PC-9 (cell line): ENCODE data around the gene TTC28. TPM values are rescaled to one million over a fixed set of nuclear protein-coding genes. Genes with fewer than 3 reads are reported as not detected.

Source experiments
- BruUV-seq: library from RNA; stranded (reverse); fragments of 400-500 nt; replicated peaks from 2 replicates; lab custom pipeline; 2021; lab: Mats Ljungman, UMichigan
- CTCF ChIA-PET: fragments of 300-600 bp; sonication (Branson Sonifier 250); formaldehyde crosslinking; loops from one replicate; lab custom pipeline; 2022; ENCODE audit warnings: antibody characterized with exemption; lab: Charles Lee
- POLR2A ChIA-PET: fragments of 300-600 bp; sonication (Branson Sonifier 250); formaldehyde crosslinking; loops from one replicate; lab custom pipeline; 2022; ENCODE audit warnings: antibody characterized with exemption; ENCODE audit not compliant: unreplicated experiment; lab: Charles Lee
- DNase-seq, 2 experiments: peaks; one replicate each; pipeline versions ENCODE4 v3.0.0 to v3.0.0-alpha.2; 2015 to 2022; ENCODE audit warnings: mixed read lengths in 1 of 2
- H2AFZ ChIP-seq: fragments of 200-600 bp; sonication (generic); 2 replicates; pipeline ENCODE4 v1.8.1; 2017; ENCODE audit warnings: antibody characterized with exemption
- H3F3A ChIP-seq: fragments of 200-600 bp; sonication (generic); 2 replicates; pipeline ENCODE4 v1.8.1; 2017; ENCODE audit warnings: antibody characterized with exemption, mild to moderate bottlenecking, low read depth; ENCODE audit not compliant: insufficient read depth
- H3K27ac ChIP-seq: fragments of 200-600 bp; sonication (generic); 2 replicates; pipeline ENCODE4 v1.6.1; 2016; ENCODE audit warnings: mixed run types
- H3K27me3 ChIP-seq: fragments of 200-600 bp; sonication (generic); 2 replicates; pipeline ENCODE4 v1.6.1; 2016; ENCODE audit warnings: low read depth, mixed run types; ENCODE audit not compliant: insufficient read depth
- H3K36me3 ChIP-seq: fragments of 200-600 bp; sonication (generic); 2 replicates; pipeline ENCODE4 v1.6.1; 2016; ENCODE audit warnings: low read depth, mixed run types
- H3K4me1 ChIP-seq: fragments of 200-600 bp; sonication (generic); replicated peaks from 2 replicates; pipeline ENCODE4 v1.6.1; 2016; ENCODE audit warnings: mixed run types; ENCODE audit not compliant: insufficient read depth
- H3K4me2 ChIP-seq: fragments of 200-600 bp; sonication (generic); 2 replicates; pipeline ENCODE4 v1.6.1; 2017; ENCODE audit warnings: mixed run types
- H3K4me3 ChIP-seq: fragments of 200-600 bp; sonication (generic); 2 replicates; pipeline ENCODE4 v1.6.1; 2016; ENCODE audit warnings: mixed run types
- H3K79me2 ChIP-seq: fragments of 200-600 bp; sonication (generic); 2 replicates; pipeline ENCODE4 v1.6.1; 2017; ENCODE audit warnings: low read depth, mixed run types
- H3K9me2 ChIP-seq: fragments of 200-600 bp; sonication (generic); 2 replicates; pipeline ENCODE4 v1.8.1; 2017; ENCODE audit warnings: mild to moderate bottlenecking; ENCODE audit not compliant: insufficient read depth
- H3K9me3 ChIP-seq: fragments of 200-600 bp; sonication (generic); 2 replicates; pipeline ENCODE4 v1.8.1; 2016; ENCODE audit warnings: low read depth; ENCODE audit not compliant: insufficient read depth
- H4K20me1 ChIP-seq: fragments of 200-600 bp; sonication (generic); 2 replicates; pipeline ENCODE4 v1.8.1; 2017; ENCODE audit not compliant: insufficient read depth
- CTCF ChIP-seq: fragments of 200-600 bp; sonication (generic); conservative IDR thresholded peaks from 2 replicates; pipeline ENCODE4 v1.6.1; 2017; ENCODE audit warnings: mixed run types, antibody characterized with exemption, mild to moderate bottlenecking, moderate library complexity
- EZH2 ChIP-seq: fragments of 200-600 bp; sonication (generic); IDR thresholded peaks from 2 replicates; pipeline ENCODE4 v1.8.0; 2017; ENCODE audit warnings: antibody characterized with exemption, low read depth
- intact Hi-C: fragments of 100-400 bp; cut with micrococcal nuclease; formaldehyde crosslinking; loops from one replicate; pipeline ENCODE4 v1.10.0; 2022; ENCODE audit not compliant: unreplicated experiment
- total RNA-seq: library from RNA; stranded (reverse); gene quantifications from 2 replicates; pipeline ENCODE4 v1.2.3, GENCODE V29; 2021

Gene TTC28
- total RNA-seq, 1 experiment from 2014 or later = 6.7 TPM

DNA sequence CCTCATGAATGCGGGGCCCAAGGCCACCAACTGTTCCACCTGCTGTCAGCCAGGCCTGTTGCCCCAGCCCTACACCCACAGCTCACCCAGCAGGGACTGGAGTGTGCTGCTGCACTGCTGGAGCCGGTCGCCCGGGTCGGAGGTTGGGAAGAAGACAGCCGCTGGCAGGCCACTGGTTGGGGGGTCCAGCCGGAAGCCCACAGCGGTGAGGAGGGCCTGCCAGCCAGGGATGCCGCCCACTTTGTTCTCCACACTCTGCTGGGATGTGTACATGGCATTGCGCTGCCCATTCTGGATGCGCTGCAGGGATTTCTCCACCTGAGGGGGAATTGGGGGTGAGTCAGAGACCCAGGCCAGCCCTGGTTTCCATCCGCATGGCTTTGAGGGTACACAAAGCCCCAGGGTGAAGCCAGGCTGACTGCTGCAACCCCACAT is 686.4 kb downstream of the TTC28 start:
- H3K4me2 ChIP-seq = no peak overlapping the region
- no peaks in the 10 kb centered on the region for H3F3A ChIP-seq
- no peak overlapping the region for H3K4me3 ChIP-seq
- no peak overlapping the region for H3K27ac ChIP-seq
- H3K27me3 ChIP-seq = no peaks in the 10 kb centered on the region
- CTCF ChIA-PET = no interaction called here
- no peaks in the 10 kb centered on the region for H4K20me1 ChIP-seq
- no peaks in the 10 kb centered on the region for H3K9me2 ChIP-seq
- no peaks in the 10 kb centered on the region for H3K79me2 ChIP-seq
- intact Hi-C loops = no loop called here
- no peak for TF ChIP-seq CTCF
- no peak for TF ChIP-seq EZH2
- no peaks in the 10 kb centered on the region; the same call in 1 of the 2 replicates for H3K4me1 ChIP-seq
- no peak for DNase-seq
- no peaks in the 10 kb centered on the region for H3K9me3 ChIP-seq
- POLR2A ChIA-PET = no interaction called here
- H2AFZ ChIP-seq = no peak overlapping the region
- no TSS peak for BruUV-seq
- H3K36me3 ChIP-seq = no peaks in the 10 kb centered on the region

GRCh38 chr22:27992294-27993165 is 687.1 kb downstream of the TTC28 start:
- Histone ChIP-seq H2AFZ (no peak overlapping the region), H3K4me3 (no peak overlapping the region), H3K9me2 (no peaks in the 10 kb centered on the region), H3K9me3 (no peaks in the 10 kb centered on the region), H3K79me2 (no peaks in the 10 kb centered on the region), H3K27me3 (no peaks in the 10 kb centered on the region), H4K20me1 (no peaks in the 10 kb centered on the region), H3F3A (no peaks in the 10 kb centered on the region), H3K4me1 (no peaks in the 10 kb centered on the region; the same call in 1 of the 2 replicates), H3K27ac (no peak overlapping the region), H3K36me3 (no peaks in the 10 kb centered on the region), H3K4me2 (no peak overlapping the region)
- ChIA-PET POLR2A (interaction anchor here (1.1 kb wide), 1 partner anchor 73 kb away, joined by 4 read pairs; the partner anchor contains the start of gene PITPNB), CTCF (no interaction called here)
- DNase-seq = no peak
- intact Hi-C loops = no loop called here
- no peak for TF ChIP-seq EZH2
- TF ChIP-seq CTCF = no peak
- no TSS peak for BruUV-seq

- Histone ChIP-seq H3K9me3 (no peaks in the 10 kb centered on the region), H3K4me1 (no peaks in the 10 kb centered on the region; the same call in 1 of the 2 replicates), H4K20me1 (no peaks in the 10 kb centered on the region), H3K36me3 (no peaks in the 10 kb centered on the region), H3K79me2 (no peaks in the 10 kb centered on the region), H3K4me2 (no peak overlapping the region), H3K27me3 (no peaks in the 10 kb centered on the region), H3F3A (no peaks in the 10 kb centered on the region), H3K27ac (no peak overlapping the region), H2AFZ (no peak overlapping the region), H3K4me3 (no peak overlapping the region), H3K9me2 (no peaks in the 10 kb centered on the region)
- BruUV-seq = no TSS peak
- CTCF ChIA-PET = no interaction called here
- TF ChIP-seq EZH2 (no peak), CTCF (no peak)
- DNase-seq = no peak
- intact Hi-C loops = no loop called here
- POLR2A ChIA-PET = interaction anchor here (1.1 kb wide), 1 partner anchor 73 kb away, joined by 4 read pairs; the partner anchor contains the start of gene PITPNB
Observed at GRCh38 chr22:27991586-27992293, 687.9 kb downstream of the TTC28 start.
